MM.1S (cell line): ENCODE data around the gene IL18RAP.

ENCODE experiments used
- DNase-seq: peaks from one replicate; pipeline ENCODE4 v3.0.0-alpha.2; 2015
- H2AFZ ChIP-seq: fragments of 300-600 bp; sonication (generic); 2 replicates; pipeline ENCODE4 v1.6.0; 2016; ENCODE audit warnings: antibody characterized with exemption, low read length
- H3F3A ChIP-seq: fragments of 300-600 bp; sonication (generic); 2 replicates; pipeline ENCODE4 v1.6.1; 2016; ENCODE audit warnings: mild to moderate bottlenecking, antibody characterized with exemption, low read length, moderate library complexity, mixed read lengths; ENCODE audit not compliant: insufficient read depth
- H3K27ac ChIP-seq: fragments of 300-600 bp; sonication (generic); 2 replicates; pipeline ENCODE4 v1.5.1; 2016; ENCODE audit warnings: mild to moderate bottlenecking, low read length
- H3K27me3 ChIP-seq: fragments of 300-600 bp; sonication (generic); replicated peaks from 2 replicates; pipeline ENCODE4 v1.6.0; 2016; ENCODE audit warnings: low read length; ENCODE audit not compliant: insufficient read depth
- H3K36me3 ChIP-seq: fragments of 300-600 bp; sonication (generic); replicated peaks from 2 replicates; pipeline ENCODE4 v1.6.1; 2016; ENCODE audit warnings: mild to moderate bottlenecking, low read length, mixed read lengths; ENCODE audit not compliant: insufficient read depth
- H3K4me1 ChIP-seq: fragments of 300-600 bp; sonication (generic); 2 replicates; pipeline ENCODE4 v1.6.1; 2016; ENCODE audit warnings: low read length, mixed read lengths
- H3K4me2 ChIP-seq: fragments of 300-600 bp; sonication (generic); 2 replicates; pipeline ENCODE4 v1.6.0; 2016; ENCODE audit warnings: low read depth, low read length
- H3K4me3 ChIP-seq: fragments of 300-600 bp; sonication (generic); 2 replicates; pipeline ENCODE4 v1.5.1; 2016; ENCODE audit warnings: low read length, mixed read lengths
- H3K79me2 ChIP-seq: fragments of 300-600 bp; sonication (generic); 2 replicates; pipeline ENCODE4 v1.6.1; 2016; ENCODE audit warnings: mixed run types, low read length, mixed read lengths
- H3K9ac ChIP-seq: fragments of 300-600 bp; sonication (generic); 2 replicates; pipeline ENCODE4 v1.6.1; 2016; ENCODE audit warnings: low read length, mixed read lengths
- H3K9me2 ChIP-seq: fragments of 300-600 bp; sonication (generic); replicated peaks from 2 replicates; pipeline ENCODE4 v1.6.1; 2016; ENCODE audit warnings: mild to moderate bottlenecking, low read length, mixed read lengths; ENCODE audit not compliant: insufficient read depth
- H3K9me3 ChIP-seq: fragments of 300-600 bp; sonication (generic); replicated peaks from 2 replicates; pipeline ENCODE4 v1.6.1; 2016; ENCODE audit warnings: mild to moderate bottlenecking, low read length, mixed read lengths; ENCODE audit not compliant: insufficient read depth
- H4K20me1 ChIP-seq: fragments of 300-600 bp; sonication (generic); 2 replicates; pipeline ENCODE4 v1.6.1; 2016; ENCODE audit warnings: mild to moderate bottlenecking, low read length, moderate library complexity, mixed read lengths; ENCODE audit not compliant: insufficient read depth
- CTCF ChIP-seq: fragments of 300-600 bp; sonication (generic); IDR thresholded peaks from 2 replicates; pipeline ENCODE4 v1.5.1; 2016; ENCODE audit warnings: antibody characterized with exemption, low read length, mixed read lengths
- EZH2 ChIP-seq: fragments of 300-600 bp; sonication (generic); optimal IDR thresholded peaks from 2 replicates; pipeline ENCODE3; 2017; ENCODE audit warnings: low read depth, mild to moderate bottlenecking, antibody characterized with exemption, low read length, mixed read lengths
- EZH2phosphoT487 ChIP-seq: fragments of 300-600 bp; sonication (generic); IDR thresholded peaks from 2 replicates; pipeline ENCODE4 v1.6.1; 2018; ENCODE audit warnings: antibody characterized with exemption, low read length

The IL18RAP gene

GRCh38 chr2:102436323-102436722 is 13.4 kb downstream of the IL18RAP start:
- Histone ChIP-seq H2AFZ (no peak overlapping the region), H3K4me2 (no peak overlapping the region), H3K79me2 (no peaks in the 10 kb centered on the region), H3K27me3 (no peaks in the 10 kb centered on the region), H3K9ac (no peak overlapping the region), H3K27ac (no peak overlapping the region), H3F3A (no peaks in the 10 kb centered on the region), H3K9me3 (no peaks in the 10 kb centered on the region), H3K36me3 (no peaks in the 10 kb centered on the region), H3K9me2 (no peaks in the 10 kb centered on the region), H3K4me1 (no peaks in the 10 kb centered on the region), H4K20me1 (no peaks in the 10 kb centered on the region), H3K4me3 (no peak overlapping the region)
- no peak for TF ChIP-seq EZH2
- TF ChIP-seq EZH2phosphoT487 = no peak
- TF ChIP-seq CTCF = no peak
- DNase-seq = no peak

GRCh38 chr2:102437122-102437521 is 14.2 kb downstream of the IL18RAP start:
- no peaks in the 10 kb centered on the region for H3K36me3 ChIP-seq
- no peak overlapping the region for H3K27ac ChIP-seq
- H3F3A ChIP-seq = no peaks in the 10 kb centered on the region
- H3K4me2 ChIP-seq = no peak overlapping the region
- no peak for DNase-seq
- H3K9me3 ChIP-seq = no peaks in the 10 kb centered on the region
- no peaks in the 10 kb centered on the region for H3K4me1 ChIP-seq
- TF ChIP-seq EZH2 = no peak
- TF ChIP-seq EZH2phosphoT487 = no peak
- no peak for TF ChIP-seq CTCF
- H2AFZ ChIP-seq = no peak overlapping the region
- H3K79me2 ChIP-seq = no peaks in the 10 kb centered on the region
- no peak overlapping the region for H3K9ac ChIP-seq
- H3K27me3 ChIP-seq = no peaks in the 10 kb centered on the region
- no peak overlapping the region for H3K4me3 ChIP-seq
- no peaks in the 10 kb centered on the region for H4K20me1 ChIP-seq
- H3K9me2 ChIP-seq = no peaks in the 10 kb centered on the region

GRCh38 chr2:102438111-102438510 is 15.2 kb downstream of the IL18RAP start:
- H3K4me3 ChIP-seq = no peak overlapping the region
- no peaks in the 10 kb centered on the region for H3K9me3 ChIP-seq
- no peaks in the 10 kb centered on the region for H3K4me1 ChIP-seq
- no peaks in the 10 kb centered on the region for H3K79me2 ChIP-seq
- no peak for DNase-seq
- no peaks in the 10 kb centered on the region for H3K36me3 ChIP-seq
- H3K27me3 ChIP-seq = no peaks in the 10 kb centered on the region
- no peaks in the 10 kb centered on the region for H4K20me1 ChIP-seq
- no peak overlapping the region for H3K4me2 ChIP-seq
- no peak overlapping the region for H2AFZ ChIP-seq
- H3K9me2 ChIP-seq = no peaks in the 10 kb centered on the region
- TF ChIP-seq EZH2phosphoT487 (no peak), EZH2 (no peak)
- H3K27ac ChIP-seq = no peak overlapping the region
- H3K9ac ChIP-seq = no peak overlapping the region
- no peaks in the 10 kb centered on the region for H3F3A ChIP-seq

GRCh38 chr2:102438578-102438977 is 15.6 kb downstream of the IL18RAP start:
- H3K4me3 ChIP-seq = no peak overlapping the region
- H4K20me1 ChIP-seq = no peaks in the 10 kb centered on the region
- no peak overlapping the region for H3K27ac ChIP-seq

More at GRCh38 chr2:102438578-102438977, 15.6 kb downstream of the IL18RAP start:
- Histone ChIP-seq H3K4me1 (no peaks in the 10 kb centered on the region), H3K79me2 (no peaks in the 10 kb centered on the region), H3F3A (no peaks in the 10 kb centered on the region), H3K27me3 (no peaks in the 10 kb centered on the region), H3K9me2 (no peaks in the 10 kb centered on the region), H2AFZ (no peak overlapping the region), H3K9me3 (no peaks in the 10 kb centered on the region), H3K4me2 (no peak overlapping the region), H3K36me3 (no peaks in the 10 kb centered on the region), H3K9ac (no peak overlapping the region)
- DNase-seq = no peak
- TF ChIP-seq CTCF (no peak), EZH2phosphoT487 (no peak), EZH2 (no peak)
